HepG2 (cell line): ENCODE measurements around the gene MED22. TPM values are rescaled to one million over a fixed set of nuclear protein-coding genes. Genes with fewer than 3 reads are reported as not detected.
A peak's percentile ranks its signal among the peaks of the same experiment; 100 is the strongest.

Experiments
- GATAD1 ChIP-seq: IDR thresholded peaks from 2 replicates; pipeline ENCODE4 v1.6.1; 2016; ENCODE audit warnings: missing genetic modification reagents, missing compliant biosample characterization
- HOXA5 ChIP-seq: sonication (generic); formaldehyde crosslinking; IDR thresholded peaks from 2 replicates; pipeline ENCODE4 v1.4.0; 2020; ENCODE audit warnings: missing genetic modification reagents
- HOXD1 ChIP-seq: sonication (generic); formaldehyde crosslinking; IDR thresholded peaks from 2 replicates; pipeline ENCODE4 v1.5.0; 2020; ENCODE audit warnings: missing genetic modification reagents
- NCOR1 ChIP-seq: fragments of 200-600 bp; sonication (generic); IDR thresholded peaks from 2 replicates; pipeline ENCODE4 v1.7.0; 2017; ENCODE audit warnings: antibody characterized with exemption, low read length, borderline replicate concordance
- SRF ChIP-seq: IDR thresholded peaks from 2 replicates; pipeline ENCODE4 v1.6.1; 2011; ENCODE audit warnings: mild to moderate bottlenecking, low read depth, low read length, moderate library complexity
- TSC22D2 ChIP-seq: sonication (generic); formaldehyde crosslinking; IDR thresholded peaks from 2 replicates; pipeline ENCODE4 v1.5.1; 2020; ENCODE audit warnings: missing genetic modification reagents, mild to moderate bottlenecking, borderline replicate concordance
- XBP1 ChIP-seq: sonication (generic); formaldehyde crosslinking; IDR thresholded peaks from 2 replicates; pipeline ENCODE4 v1.5.0; 2020; ENCODE audit warnings: missing genetic modification reagents
- ZBTB38 ChIP-seq: sonication (generic); formaldehyde crosslinking; IDR thresholded peaks from 2 replicates; pipeline ENCODE4 v1.5.1; 2020; ENCODE audit warnings: mild to moderate bottlenecking, missing genetic modification reagents
- ZBTB7A ChIP-seq: sonication (generic); formaldehyde crosslinking; IDR thresholded peaks from 2 replicates; pipeline ENCODE4 v1.8.0; 2022; ENCODE audit warnings: mild to moderate bottlenecking, missing genetic modification reagents
- ZFAT ChIP-seq: sonication (generic); formaldehyde crosslinking; conservative IDR thresholded peaks from 2 replicates; pipeline ENCODE4 v1.8.1; 2023; ENCODE audit warnings: missing genetic modification reagents, inconsistent platforms
- ZNF232 ChIP-seq: sonication (generic); formaldehyde crosslinking; IDR thresholded peaks from 2 replicates; pipeline ENCODE4 v1.4.0; 2020; ENCODE audit warnings: missing genetic modification reagents, borderline replicate concordance
- ZNF567 ChIP-seq: sonication (generic); formaldehyde crosslinking; IDR thresholded peaks from 2 replicates; pipeline ENCODE4 v1.8.1; 2023; ENCODE audit warnings: mild to moderate bottlenecking, missing genetic modification reagents, borderline replicate concordance
- ZNF746 ChIP-seq: sonication (generic); formaldehyde crosslinking; IDR thresholded peaks from 2 replicates; pipeline ENCODE4 v1.8.0; 2022; ENCODE audit warnings: mild to moderate bottlenecking, missing genetic modification reagents
- ZNF788 ChIP-seq: sonication (generic); formaldehyde crosslinking; IDR thresholded peaks from 2 replicates; pipeline ENCODE4 v1.5.0; 2020; ENCODE audit warnings: mild to moderate bottlenecking, missing genetic modification reagents, borderline replicate concordance
- ZNF891 ChIP-seq: sonication (generic); formaldehyde crosslinking; IDR thresholded peaks from 2 replicates; pipeline ENCODE4 v1.5.0; 2020; ENCODE audit warnings: mild to moderate bottlenecking, missing genetic modification reagents
- polyA plus RNA-seq, 8 experiments: library from polyadenylated mRNA; depleted of rRNA in 3 of 8; stranded (reverse) in 7 of 8; unstranded in 1 of 8; fragments of >200 nt; fragmentation: Illumina TruSeq in 4 of 8; extraction: Trizol in 4 of 8; gene quantifications; 2 replicates each; pipeline versions ENCODE4 v1.2.1 to v1.2.3, GENCODE V29; 2011 to 2016; ENCODE audit warnings: low read depth in 4 of 8, missing spikeins in 1 of 8, mixed read lengths in 1 of 8; ENCODE audit not compliant: insufficient read depth in 1 of 8
- total RNA-seq, 5 experiments: library from RNA; depleted of rRNA; stranded (reverse); fragments of >200 nt; fragmentation: Illumina TruSeq; extraction: Trizol; gene quantifications; 2 replicates each; pipeline ENCODE4 v1.2.3, GENCODE V29; 2016; ENCODE audit warnings: low read depth in 1 of 5
- TF ChIP-seq, protein P1 (sequence below): sonication (generic); formaldehyde crosslinking; IDR thresholded peaks from 2 replicates; pipeline ENCODE4 v1.9.0; 2021; ENCODE audit warnings: missing genetic modification reagents, borderline replicate concordance
- TF ChIP-seq, protein P2 (sequence below): sonication (generic); formaldehyde crosslinking; IDR thresholded peaks from 2 replicates; pipeline ENCODE4 v1.8.1; 2023; ENCODE audit warnings: missing genetic modification reagents, mild to moderate bottlenecking, borderline replicate concordance
- TF ChIP-seq, protein P3 (sequence below): sonication (generic); formaldehyde crosslinking; IDR thresholded peaks from 2 replicates; pipeline ENCODE4 v1.5.0; 2020; ENCODE audit warnings: missing genetic modification reagents
- TF ChIP-seq, protein P4 (sequence below): sonication (generic); formaldehyde crosslinking; IDR thresholded peaks from 2 replicates; pipeline ENCODE4 v1.5.0; 2020; ENCODE audit warnings: mild to moderate bottlenecking, low read depth, missing genetic modification reagents, borderline replicate concordance
- TF ChIP-seq, protein P5 (sequence below): sonication (generic); formaldehyde crosslinking; IDR thresholded peaks from 2 replicates; pipeline ENCODE4 v1.9.0; 2021; ENCODE audit warnings: mild to moderate bottlenecking, missing genetic modification reagents

Gene MED22
- total and polyA plus RNA-seq, 2 of the 13 experiments (the other 11 are each of a cell fraction or from before 2014, with no cell fraction given): 15.8 to 22.1 TPM

DNA sequence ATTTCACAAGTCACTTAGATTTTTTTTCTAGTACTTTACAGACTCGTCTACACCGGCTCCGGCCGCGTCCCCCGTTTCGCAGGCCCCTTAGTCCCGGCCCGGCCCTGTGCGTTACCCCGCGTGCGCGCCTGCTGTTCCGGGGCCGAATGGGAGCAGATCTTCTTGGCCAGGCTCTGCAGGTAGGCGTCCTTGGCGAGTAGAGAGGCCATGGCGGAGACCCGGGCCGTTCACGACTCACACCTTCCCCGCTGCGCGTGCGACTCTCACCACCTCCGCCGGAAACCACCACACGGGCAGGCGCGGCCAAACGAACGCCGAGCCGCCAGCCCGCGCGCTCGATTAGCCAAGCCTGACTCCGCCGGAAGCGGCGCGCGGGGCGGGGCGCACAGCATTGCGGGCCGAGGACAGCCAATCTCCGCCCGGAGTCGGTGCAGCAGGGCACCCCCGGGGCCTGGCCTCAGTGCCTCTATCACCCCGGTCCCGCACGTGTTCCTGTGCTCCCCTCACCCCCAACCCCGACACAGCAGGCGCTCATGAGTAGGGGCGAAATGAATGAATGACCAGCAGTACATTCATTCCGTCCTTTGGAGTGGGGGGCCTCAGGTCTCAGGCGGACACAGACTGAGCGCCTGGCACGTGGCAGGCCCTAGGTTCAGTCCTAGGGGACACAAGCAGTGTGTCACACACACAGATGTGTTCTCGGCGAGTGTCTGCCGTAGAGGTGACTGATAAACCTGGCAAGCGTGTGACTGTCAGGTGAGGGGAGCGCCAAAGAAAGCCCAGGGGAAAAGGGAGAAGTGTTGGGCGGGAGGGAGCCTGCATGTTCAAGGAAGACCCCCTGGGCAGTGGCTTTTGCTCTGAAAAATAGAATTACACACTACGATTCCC, 11.8 kb downstream of the MED22 start, which contains the start of gene SURF6 (continued):
- TF ChIP-seq, protein P1, sequence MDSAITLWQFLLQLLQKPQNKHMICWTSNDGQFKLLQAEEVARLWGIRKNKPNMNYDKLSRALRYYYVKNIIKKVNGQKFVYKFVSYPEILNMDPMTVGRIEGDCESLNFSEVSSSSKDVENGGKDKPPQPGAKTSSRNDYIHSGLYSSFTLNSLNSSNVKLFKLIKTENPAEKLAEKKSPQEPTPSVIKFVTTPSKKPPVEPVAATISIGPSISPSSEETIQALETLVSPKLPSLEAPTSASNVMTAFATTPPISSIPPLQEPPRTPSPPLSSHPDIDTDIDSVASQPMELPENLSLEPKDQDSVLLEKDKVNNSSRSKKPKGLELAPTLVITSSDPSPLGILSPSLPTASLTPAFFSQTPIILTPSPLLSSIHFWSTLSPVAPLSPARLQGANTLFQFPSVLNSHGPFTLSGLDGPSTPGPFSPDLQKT (CRISPR knock-in tag): peak; percentile 100; the same call in 1 of the 2 replicates
- peak; percentile 39; the same call in 1 of the 2 replicates for TF ChIP-seq ZNF232 (CRISPR knock-in tag)
- no peak for TF ChIP-seq ZNF891 (CRISPR knock-in tag)
- TF ChIP-seq, protein P2, sequence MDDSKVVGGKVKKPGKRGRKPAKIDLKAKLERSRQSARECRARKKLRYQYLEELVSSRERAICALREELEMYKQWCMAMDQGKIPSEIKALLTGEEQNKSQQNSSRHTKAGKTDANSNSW (CRISPR knock-in tag): peak; percentile 76; the same call in 1 of the 2 replicates
- peak; percentile 97 for TF ChIP-seq GATAD1 (CRISPR knock-in tag)
- TF ChIP-seq ZBTB7A (CRISPR knock-in tag): peak; percentile 26; the same call in 1 of the 2 replicates
- TF ChIP-seq ZNF788 (CRISPR knock-in tag): peak; percentile 96
- TF ChIP-seq ZNF567 (CRISPR knock-in tag): peak; percentile 88
- TF ChIP-seq ZNF746 (CRISPR knock-in tag): no peak; the same call in 1 of the 2 replicates
- no peak for TF ChIP-seq ZFAT (CRISPR knock-in tag)
- TF ChIP-seq XBP1 (CRISPR knock-in tag): no peak
- TF ChIP-seq TSC22D2: peak; percentile 86; the same call in 1 of the 2 replicates
- TF ChIP-seq, protein P3, sequence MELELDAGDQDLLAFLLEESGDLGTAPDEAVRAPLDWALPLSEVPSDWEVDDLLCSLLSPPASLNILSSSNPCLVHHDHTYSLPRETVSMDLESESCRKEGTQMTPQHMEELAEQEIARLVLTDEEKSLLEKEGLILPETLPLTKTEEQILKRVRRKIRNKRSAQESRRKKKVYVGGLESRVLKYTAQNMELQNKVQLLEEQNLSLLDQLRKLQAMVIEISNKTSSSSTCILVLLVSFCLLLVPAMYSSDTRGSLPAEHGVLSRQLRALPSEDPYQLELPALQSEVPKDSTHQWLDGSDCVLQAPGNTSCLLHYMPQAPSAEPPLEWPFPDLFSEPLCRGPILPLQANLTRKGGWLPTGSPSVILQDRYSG (CRISPR knock-in tag): peak; percentile 94
- TF ChIP-seq, protein P4, sequence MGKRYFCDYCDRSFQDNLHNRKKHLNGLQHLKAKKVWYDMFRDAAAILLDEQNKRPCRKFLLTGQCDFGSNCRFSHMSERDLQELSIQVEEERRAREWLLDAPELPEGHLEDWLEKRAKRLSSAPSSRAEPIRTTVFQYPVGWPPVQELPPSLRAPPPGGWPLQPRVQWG: no peak
- peak; percentile 97 for TF ChIP-seq HOXA5 (CRISPR knock-in tag)
- TF ChIP-seq HOXD1: peak; percentile 70; the same call in 1 of the 2 replicates
- TF ChIP-seq, protein P5, sequence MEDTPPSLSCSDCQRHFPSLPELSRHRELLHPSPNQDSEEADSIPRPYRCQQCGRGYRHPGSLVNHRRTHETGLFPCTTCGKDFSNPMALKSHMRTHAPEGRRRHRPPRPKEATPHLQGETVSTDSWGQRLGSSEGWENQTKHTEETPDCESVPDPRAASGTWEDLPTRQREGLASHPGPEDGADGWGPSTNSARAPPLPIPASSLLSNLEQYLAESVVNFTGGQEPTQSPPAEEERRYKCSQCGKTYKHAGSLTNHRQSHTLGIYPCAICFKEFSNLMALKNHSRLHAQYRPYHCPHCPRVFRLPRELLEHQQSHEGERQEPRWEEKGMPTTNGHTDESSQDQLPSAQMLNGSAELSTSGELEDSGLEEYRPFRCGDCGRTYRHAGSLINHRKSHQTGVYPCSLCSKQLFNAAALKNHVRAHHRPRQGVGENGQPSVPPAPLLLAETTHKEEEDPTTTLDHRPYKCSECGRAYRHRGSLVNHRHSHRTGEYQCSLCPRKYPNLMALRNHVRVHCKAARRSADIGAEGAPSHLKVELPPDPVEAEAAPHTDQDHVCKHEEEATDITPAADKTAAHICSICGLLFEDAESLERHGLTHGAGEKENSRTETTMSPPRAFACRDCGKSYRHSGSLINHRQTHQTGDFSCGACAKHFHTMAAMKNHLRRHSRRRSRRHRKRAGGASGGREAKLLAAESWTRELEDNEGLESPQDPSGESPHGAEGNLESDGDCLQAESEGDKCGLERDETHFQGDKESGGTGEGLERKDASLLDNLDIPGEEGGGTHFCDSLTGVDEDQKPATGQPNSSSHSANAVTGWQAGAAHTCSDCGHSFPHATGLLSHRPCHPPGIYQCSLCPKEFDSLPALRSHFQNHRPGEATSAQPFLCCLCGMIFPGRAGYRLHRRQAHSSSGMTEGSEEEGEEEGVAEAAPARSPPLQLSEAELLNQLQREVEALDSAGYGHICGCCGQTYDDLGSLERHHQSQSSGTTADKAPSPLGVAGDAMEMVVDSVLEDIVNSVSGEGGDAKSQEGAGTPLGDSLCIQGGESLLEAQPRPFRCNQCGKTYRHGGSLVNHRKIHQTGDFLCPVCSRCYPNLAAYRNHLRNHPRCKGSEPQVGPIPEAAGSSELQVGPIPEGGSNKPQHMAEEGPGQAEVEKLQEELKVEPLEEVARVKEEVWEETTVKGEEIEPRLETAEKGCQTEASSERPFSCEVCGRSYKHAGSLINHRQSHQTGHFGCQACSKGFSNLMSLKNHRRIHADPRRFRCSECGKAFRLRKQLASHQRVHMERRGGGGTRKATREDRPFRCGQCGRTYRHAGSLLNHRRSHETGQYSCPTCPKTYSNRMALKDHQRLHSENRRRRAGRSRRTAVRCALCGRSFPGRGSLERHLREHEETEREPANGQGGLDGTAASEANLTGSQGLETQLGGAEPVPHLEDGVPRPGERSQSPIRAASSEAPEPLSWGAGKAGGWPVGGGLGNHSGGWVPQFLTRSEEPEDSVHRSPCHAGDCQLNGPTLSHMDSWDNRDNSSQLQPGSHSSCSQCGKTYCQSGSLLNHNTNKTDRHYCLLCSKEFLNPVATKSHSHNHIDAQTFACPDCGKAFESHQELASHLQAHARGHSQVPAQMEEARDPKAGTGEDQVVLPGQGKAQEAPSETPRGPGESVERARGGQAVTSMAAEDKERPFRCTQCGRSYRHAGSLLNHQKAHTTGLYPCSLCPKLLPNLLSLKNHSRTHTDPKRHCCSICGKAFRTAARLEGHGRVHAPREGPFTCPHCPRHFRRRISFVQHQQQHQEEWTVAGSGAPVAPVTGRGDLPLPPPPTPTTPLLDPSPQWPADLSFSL (CRISPR knock-in tag): no peak
- TF ChIP-seq NCOR1: no peak
- peak; percentile 98 for TF ChIP-seq SRF
- TF ChIP-seq ZBTB38 (CRISPR knock-in tag): peak; percentile 97
